Activated T-cell treated with anti-CD3 and anti-CD28 coated beads for 48 hours (primary cell): ENCODE results near the gene AIMP2.
"Not testable (repeated sequence)": the region's sequence is repeated elsewhere in the genome, so short reads cannot be mapped to it uniquely, and the experiment has no call there.

ENCODE experiments used
- DNase-seq: peaks from one replicate; pipeline ENCODE4 v3.0.0-alpha.2; 2020; ENCODE audit warnings: low read depth

The AIMP2 gene

DNA sequence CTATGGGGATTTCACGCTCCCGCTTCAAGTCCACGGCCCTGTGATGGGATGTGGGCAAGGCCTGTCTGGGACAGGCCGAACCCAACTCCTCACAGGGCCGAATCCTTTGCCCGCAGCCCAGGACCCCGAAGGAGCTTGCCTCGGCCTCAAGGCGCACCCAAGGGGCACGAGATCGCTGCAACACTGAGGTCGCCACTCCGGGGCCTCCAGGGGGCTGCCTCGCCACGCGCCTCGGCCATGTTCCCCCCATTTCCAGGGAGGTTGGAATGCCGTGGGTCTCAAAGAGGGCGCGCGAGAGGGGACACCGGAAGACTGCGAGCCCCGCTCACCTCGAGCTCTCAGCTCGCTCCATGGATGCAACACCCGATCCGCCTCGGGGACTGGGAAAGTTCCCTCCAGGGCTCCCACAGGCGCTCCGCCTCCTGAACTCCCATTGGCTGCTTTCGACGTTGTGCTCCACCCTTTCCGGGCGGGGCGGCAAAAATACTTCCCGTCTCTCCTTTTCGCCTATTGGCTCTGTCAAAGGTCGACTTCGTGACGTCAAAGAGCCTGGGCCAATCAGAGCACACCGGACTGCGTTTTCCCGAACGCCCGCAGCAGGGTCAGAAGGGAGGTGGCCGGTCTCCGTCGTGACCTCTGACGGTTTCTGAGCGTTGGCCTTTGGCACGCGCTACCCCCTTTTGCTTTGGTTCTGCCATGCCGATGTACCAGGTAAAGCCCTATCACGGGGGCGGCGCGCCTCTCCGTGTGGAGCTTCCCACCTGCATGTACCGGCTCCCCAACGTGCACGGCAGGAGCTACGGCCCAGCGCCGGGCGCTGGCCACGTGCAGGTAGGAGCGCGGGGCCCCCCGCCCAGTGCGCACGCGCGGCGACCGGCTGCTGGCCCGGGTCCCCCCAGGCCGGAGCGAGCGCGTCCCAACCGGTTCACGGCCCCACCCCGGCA is at the start of gene AIMP2, which contains the start of gene PMS2:
Gene AIMP2 (plus strand): TSS at position 605 of the 944 bp plus-strand sequence. CDS start 92 bp downstream, at position 697.
Gene PMS2 (minus strand): TSS at position 382 of the 944 bp plus-strand sequence. CDS start 30 bp downstream, at position 352.
- peak; percentile 94 for DNase-seq

DNA sequence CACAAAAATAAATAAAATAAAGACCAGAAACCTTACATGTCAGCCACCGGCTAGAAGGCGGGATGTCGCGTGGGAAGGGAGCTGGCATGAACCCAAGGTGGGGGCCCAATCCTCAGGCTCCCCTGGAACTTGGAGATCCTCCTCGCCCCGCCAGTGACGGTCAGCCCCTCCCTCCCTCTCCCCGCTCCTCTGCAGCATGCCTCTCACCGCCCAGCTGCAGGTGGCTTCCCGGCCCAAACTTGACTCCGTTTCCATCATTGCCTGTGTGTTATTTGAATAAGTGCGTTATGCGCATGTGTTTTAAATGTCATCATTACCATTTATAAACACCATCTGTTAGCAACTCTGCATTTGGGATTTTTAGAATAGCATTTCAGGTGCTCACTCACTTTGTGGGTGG is 45.9 kb upstream of the AIMP2 start:
- not testable (repeated sequence) for DNase-seq

GRCh38 chr7:5963810-5964209 is 45.3 kb upstream of the AIMP2 start:
- not testable (repeated sequence) for DNase-seq

- DNase-seq: not testable (repeated sequence)
These were observed 38.6 kb upstream of the AIMP2 start, which contains the start of gene RSPH10B for GRCh38 chr7:5970347-5970911. Gene RSPH10B, minus strand, starts transcription at chr7:5970689. Its CDS starts 3,573 bp downstream, at chr7:5967116.

GRCh38 chr7:5973580-5973979 is 35.5 kb upstream of the AIMP2 start:
- not testable (repeated sequence) for DNase-seq

DNA sequence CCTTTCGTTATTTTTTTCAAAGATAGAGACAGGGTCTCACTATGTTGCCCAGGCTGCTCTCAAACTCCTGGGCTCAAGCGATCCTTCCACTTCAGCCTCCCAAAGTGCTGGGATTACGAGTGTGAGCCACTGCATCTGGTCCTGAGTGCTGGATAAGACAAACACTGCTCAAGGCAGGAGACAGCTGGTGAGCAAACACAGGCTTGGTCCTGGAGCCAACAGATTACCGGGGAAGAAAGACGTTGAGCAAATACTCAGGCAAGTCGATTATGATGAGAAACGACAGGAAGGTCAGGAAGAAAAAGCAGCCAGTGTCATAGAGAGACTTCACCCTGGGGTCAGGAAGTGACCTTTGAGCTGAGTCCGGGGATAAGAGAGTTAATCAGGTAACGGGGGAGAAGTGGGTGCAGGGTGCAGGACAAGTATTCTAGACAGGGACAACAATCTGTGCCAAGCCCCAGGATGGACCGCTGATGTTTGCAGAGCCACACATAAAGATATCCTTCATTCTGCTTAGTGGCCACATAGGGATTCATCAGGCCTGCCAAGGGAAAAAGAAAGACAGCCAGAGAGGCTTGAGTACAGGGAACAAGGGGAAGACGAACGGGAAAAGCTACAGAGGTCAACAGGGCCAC is 29.3 kb upstream of the AIMP2 start:
- not testable (repeated sequence) for DNase-seq

DNA sequence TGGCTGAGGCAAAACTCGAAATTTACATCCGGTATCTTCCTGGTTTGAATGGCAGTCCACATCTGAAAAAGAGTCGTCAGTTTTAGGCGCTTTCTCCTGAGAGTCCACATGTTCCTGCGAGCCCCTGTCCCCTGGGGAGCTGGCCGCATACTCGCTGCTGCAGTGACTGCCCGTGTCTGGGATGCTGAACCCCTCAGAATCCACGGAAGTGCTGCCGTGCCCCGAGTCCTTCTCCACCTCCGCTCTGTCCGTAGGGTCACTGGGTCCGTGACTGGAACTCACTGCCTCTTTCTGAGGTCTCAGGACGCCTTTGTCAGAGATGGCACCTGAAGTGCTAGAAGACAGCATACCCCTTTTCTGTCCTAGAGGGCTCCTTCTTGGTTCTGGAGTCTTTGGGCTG is 22.0 kb upstream of the AIMP2 start:
- not testable (repeated sequence) for DNase-seq

DNA sequence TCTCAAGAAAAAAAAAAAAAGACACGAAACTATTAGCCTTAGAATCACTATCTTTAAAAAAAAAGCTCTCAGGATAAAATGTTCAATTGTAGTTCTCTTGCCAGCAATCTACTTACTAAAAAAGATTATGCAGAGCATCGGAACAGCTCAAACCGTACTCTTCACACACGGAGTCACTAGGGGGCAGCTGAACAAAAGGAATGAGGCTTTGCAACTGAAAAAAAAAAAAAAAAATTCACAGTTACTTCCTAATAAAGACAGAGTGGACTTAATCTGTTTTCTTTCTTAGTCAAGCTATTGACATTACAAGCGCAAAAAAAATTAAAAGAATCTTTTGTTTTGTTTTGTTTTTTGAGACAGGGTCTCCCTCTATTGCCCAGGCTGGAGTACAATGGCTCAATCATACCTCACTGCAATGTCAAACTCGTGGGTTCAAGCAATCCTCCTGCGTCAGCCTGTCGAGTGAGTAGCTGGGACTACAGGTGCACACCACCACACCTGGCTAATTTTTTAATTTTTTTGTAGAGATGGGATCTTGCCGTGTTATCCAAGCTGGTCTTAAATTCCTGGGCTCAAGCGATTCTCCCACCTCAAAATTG is 11.8 kb upstream of the AIMP2 start:
- no peak for DNase-seq

DNA sequence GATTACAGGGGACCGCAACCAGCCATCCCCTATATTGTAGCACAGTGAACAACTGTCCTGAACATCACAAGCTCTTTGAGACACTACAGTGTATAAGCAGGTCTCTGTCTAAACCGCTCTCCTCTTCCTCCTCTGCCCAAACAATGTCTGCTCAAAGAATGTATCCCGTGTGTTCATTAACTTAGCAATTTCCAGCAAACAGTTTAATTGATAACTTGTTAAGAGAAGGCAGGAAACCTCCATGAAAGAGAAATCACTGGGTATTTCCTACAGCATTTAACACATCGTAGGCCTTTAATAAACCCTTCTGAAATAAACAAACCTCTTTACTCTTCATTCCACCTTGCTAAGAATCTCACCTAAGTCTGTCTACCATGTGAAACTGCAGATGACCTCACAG is 1.7 kb upstream of the AIMP2 start:
- DNase-seq: no peak

DNA sequence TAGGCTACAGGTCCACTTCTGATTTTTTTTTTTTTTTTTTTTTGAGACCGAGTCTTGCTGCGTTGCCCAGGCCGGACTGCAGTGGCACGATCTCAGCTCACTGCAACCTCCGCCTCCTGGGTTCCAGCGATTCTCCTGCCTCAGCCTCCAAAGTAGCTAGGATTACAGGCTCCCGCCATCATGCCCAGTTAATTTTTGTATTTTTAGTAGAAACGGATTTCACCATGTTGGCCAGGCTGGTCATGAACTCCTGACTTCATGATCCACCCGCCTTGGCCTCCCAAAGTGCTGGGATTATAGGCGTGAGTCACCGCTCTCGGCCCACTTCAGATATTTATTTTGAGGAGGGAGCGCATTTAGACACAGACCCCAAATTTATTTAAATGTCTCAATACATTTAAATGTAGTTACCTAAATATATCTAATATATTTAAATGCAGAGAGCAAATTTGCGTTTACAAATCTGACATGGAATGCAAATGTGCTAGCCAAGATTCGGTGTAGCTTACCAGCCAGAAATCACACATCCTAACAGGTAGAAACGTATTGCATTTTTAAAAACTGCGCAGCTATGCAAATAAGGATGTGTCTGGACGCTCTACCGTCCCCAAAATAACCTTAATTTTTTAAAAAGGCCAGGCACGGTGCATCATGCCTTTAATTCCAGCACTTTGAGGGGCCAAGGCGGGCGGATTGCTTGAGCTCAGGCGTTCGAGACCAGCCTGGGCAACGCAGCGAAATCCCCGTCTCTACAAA is 1.1 kb upstream of the AIMP2 start:
- not testable (repeated sequence) for DNase-seq

GRCh38 chr7:6010370-6010769 is 1.3 kb downstream of the AIMP2 start:
- not testable (repeated sequence) for DNase-seq

- DNase-seq: no peak
These were observed 2.5 kb downstream of the AIMP2 start for GRCh38 chr7:6011541-6011940.

GRCh38 chr7:6012355-6013104 is 3.5 kb downstream of the AIMP2 start:
- DNase-seq: no peak

DNA sequence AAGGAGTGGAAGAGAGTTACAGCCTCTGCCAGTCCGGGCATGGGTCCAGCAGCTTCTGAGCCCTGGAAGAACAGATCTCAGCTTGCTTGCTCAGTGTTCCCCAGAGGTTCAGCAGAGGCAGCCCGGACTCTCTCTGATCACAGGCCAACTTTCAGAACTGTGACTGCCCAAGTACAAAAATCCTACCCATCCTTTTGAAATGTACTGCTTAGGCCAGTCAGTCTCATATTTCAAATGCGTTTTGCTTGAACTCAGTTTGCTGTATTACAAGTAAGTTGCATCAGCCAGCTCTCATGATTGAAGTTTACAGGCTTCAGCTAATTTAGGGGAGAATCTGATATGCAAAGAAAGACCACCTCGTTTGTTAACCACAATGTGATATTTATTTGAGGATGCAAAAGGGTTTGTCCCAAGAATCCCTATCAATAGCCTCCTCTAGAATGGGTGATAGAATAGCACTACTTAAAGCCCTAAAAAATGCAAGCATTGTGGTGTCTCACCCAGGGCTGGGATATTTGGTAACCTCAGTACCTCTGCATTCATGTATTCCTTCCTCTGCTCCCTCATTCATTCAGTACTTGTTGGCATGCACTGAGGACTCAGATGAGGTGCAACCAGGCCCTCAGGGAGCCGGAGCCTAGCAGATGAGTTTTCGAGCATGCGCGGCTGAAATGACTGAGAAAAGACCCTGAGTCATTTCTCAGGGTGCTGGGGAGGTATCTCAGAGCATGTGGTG is 7.0 kb downstream of the AIMP2 start:
- DNase-seq: no peak

GRCh38 chr7:6016653-6016966 is 7.5 kb downstream of the AIMP2 start:
- no peak for DNase-seq

GRCh38 chr7:6020371-6021286 is 11.6 kb downstream of the AIMP2 start:
- no peak for DNase-seq

DNA sequence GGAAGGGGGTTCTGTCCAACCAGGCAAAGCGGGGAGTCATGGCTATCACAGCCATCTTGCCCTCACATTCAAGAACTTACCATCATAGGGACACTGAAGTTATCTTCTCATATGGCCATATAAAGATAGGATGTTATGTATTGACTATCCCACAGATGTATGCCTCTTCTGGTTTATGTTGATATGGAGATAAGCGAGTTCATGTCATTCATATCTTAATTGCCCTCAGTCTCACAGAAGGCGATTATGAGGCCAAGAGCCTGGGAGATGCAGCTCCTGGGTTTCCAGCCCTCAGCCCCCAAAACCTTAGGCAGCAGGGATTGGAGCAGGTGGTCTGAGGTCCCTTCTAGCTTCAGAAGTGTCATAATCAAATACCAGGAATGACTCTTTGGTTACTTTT is 13.6 kb downstream of the AIMP2 start:
- DNase-seq: no peak

- DNase-seq: no peak
These were observed 14.9 kb downstream of the AIMP2 start for GRCh38 chr7:6023974-6024435.
